Natural killer cell (primary cell): ENCODE results near the gene FTL. TPM values are rescaled to one million over a fixed set of nuclear protein-coding genes. Genes with fewer than 3 reads are reported as not detected.

ENCODE experiments used
- ATAC-seq, 3 donors: fragments of 150-1000 bp in 2 of 3; fragments of 200-7000 bp in 1 of 3; cut with Tn5 transposase; 1 replicate in 1 of 3; 2 replicates in 2 of 3; pipeline ENCODE4 v1.10.0; 2021; ENCODE audit warnings: mild to moderate bottlenecking in 2 of 3, moderate library complexity in 2 of 3
- DNase-seq, 2 donors: peaks; one replicate each; pipeline versions ENCODE4 v3.0.0 to v3.0.0-alpha.2; 2013 to 2021; ENCODE audit warnings: mixed read lengths in 1 of 2
- H3K27ac ChIP-seq: one replicate; pipeline ENCODE4 v1.5.1; 2013; ENCODE audit warnings: mild to moderate bottlenecking, low read length
- H3K27me3 ChIP-seq: one replicate; pipeline ENCODE4 v1.6.1; 2013; ENCODE audit warnings: low read length; ENCODE audit not compliant: control insufficient read depth, insufficient read depth
- H3K36me3 ChIP-seq: one replicate; pipeline ENCODE4 v1.6.1; 2013; ENCODE audit warnings: low read length; ENCODE audit not compliant: control insufficient read depth, insufficient read depth
- H3K4me1 ChIP-seq: one replicate; pipeline ENCODE4 v1.6.1; 2013; ENCODE audit warnings: low read length; ENCODE audit not compliant: control insufficient read depth, insufficient read depth
- H3K4me3 ChIP-seq: one replicate; pipeline ENCODE4 v1.5.1; 2013; ENCODE audit warnings: low read length
- H3K9me3 ChIP-seq: one replicate; pipeline ENCODE4 v1.6.1; 2013; ENCODE audit warnings: low read length; ENCODE audit not compliant: control insufficient read depth, insufficient read depth
- H3K27ac Mint-ChIP-seq, 2 donors: one replicate each; pipeline ENCODE4 v1.8.0; 2022; ENCODE audit warnings: mild to moderate bottlenecking in 2 of 2, mixed read lengths in 2 of 2, moderate library complexity in 1 of 2
- H3K27me3 Mint-ChIP-seq, 2 donors: one replicate each; pipeline ENCODE4 v1.8.0; 2022; ENCODE audit warnings: low read depth in 2 of 2, mixed read lengths in 2 of 2
- H3K36me3 Mint-ChIP-seq: one replicate; pipeline ENCODE4 v1.8.0; 2022; ENCODE audit warnings: mixed read lengths
- H3K4me1 Mint-ChIP-seq, 2 donors: one replicate each; pipeline ENCODE4 v1.8.0; 2022; ENCODE audit warnings: mixed read lengths in 2 of 2
- H3K4me3 Mint-ChIP-seq: one replicate; pipeline ENCODE4 v1.8.0; 2022; ENCODE audit warnings: mild to moderate bottlenecking, moderate library complexity, mixed read lengths
- H3K9me3 Mint-ChIP-seq, 2 donors: one replicate each; pipeline ENCODE4 v1.8.0; 2022; ENCODE audit warnings: mixed read lengths in 2 of 2
- WGBS: methylation state at CpG from one replicate; pipeline ENCODE4 v1.1.7; 2013; ENCODE audit warnings: missing lambda C conversion rate; ENCODE audit not compliant: insufficient coverage; 5-methylcytosine and 5-hydroxymethylcytosine counted together
- intact Hi-C: fragments of 100-400 bp; cut with micrococcal nuclease; formaldehyde crosslinking; loops from one replicate; pipeline ENCODE4 v1.14.2; 2022
- total RNA-seq, 4 donors: library from RNA; stranded (reverse); fragments of 120-200 nt in 1 of 4; gene quantifications; one replicate each; pipeline versions ENCODE4 v1.2.3 to v1.2.4, GENCODE V29; 2013 to 2022
- TF ChIP-seq, protein P1 (sequence below): fragments of 200-600 bp; IDR thresholded peaks from one replicate; pipeline ENCODE4 v1.8.0; 2022; ENCODE audit warnings: antibody characterized with exemption

FTL gene
- total RNA-seq, 3 donors from 2014 or later (not counting 1 experiment from before 2014, with no cell fraction given) = 554 to 1,168 (median 1,024) TPM

DNA sequence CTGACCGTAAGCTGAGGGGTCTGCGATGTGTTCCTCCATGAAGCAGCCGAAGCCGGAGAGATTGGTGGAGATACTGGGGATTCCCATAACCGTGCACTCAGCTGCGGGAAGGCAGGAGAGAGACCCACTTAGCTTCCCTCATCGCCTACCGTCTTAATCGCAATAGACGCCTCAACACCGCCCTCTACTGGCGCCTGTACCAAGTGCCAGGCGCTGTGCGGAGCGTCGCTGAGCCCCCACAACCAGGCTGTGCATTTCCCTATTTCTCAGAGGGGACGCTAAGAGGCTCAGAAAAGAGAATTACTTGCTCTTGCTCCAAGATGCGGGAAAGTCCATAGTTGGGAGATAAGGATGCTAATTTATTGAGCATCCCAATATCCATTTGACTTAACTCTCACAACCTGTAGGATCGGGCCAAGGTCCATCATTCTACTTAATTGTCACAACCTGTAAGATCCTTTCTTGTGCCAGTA, 5.8 kb downstream of the FTL start:
- no peak overlapping the region for H3K4me3 Mint-ChIP-seq
- H3K4me3 ChIP-seq = no peak overlapping the region
- H3K9me3 ChIP-seq = no peaks in the 10 kb centered on the region
- TF ChIP-seq, protein P1, sequence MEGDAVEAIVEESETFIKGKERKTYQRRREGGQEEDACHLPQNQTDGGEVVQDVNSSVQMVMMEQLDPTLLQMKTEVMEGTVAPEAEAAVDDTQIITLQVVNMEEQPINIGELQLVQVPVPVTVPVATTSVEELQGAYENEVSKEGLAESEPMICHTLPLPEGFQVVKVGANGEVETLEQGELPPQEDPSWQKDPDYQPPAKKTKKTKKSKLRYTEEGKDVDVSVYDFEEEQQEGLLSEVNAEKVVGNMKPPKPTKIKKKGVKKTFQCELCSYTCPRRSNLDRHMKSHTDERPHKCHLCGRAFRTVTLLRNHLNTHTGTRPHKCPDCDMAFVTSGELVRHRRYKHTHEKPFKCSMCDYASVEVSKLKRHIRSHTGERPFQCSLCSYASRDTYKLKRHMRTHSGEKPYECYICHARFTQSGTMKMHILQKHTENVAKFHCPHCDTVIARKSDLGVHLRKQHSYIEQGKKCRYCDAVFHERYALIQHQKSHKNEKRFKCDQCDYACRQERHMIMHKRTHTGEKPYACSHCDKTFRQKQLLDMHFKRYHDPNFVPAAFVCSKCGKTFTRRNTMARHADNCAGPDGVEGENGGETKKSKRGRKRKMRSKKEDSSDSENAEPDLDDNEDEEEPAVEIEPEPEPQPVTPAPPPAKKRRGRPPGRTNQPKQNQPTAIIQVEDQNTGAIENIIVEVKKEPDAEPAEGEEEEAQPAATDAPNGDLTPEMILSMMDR = peak; percentile 83
- no peaks in the 10 kb centered on the region for H3K9me3 Mint-ChIP-seq
- intact Hi-C loops = loop anchor here (1.0 kb wide), 1 partner anchor 183 kb away; no protein-coding TSS in a partner anchor
- H3K27ac Mint-ChIP-seq = no peak overlapping the region
- peak; percentile 80 to 92 for DNase-seq
- peak; percentile 85 to 94 (median 91) for ATAC-seq
- 17% methylated on average over 18 of the region's 19 CpGs for WGBS
- H3K27me3 Mint-ChIP-seq = no peaks in the 10 kb centered on the region
- H3K27ac ChIP-seq = no peak overlapping the region
- H3K4me1 Mint-ChIP-seq = peaks cover 8 to 12% of the 10 kb centered on the region in 2 donors
- no peaks in the 10 kb centered on the region for H3K36me3 Mint-ChIP-seq
- H3K4me1 ChIP-seq = peaks cover 27% of the 10 kb centered on the region
- peaks cover 40% of the 10 kb centered on the region for H3K36me3 ChIP-seq
- no peaks in the 10 kb centered on the region for H3K27me3 ChIP-seq

DNA sequence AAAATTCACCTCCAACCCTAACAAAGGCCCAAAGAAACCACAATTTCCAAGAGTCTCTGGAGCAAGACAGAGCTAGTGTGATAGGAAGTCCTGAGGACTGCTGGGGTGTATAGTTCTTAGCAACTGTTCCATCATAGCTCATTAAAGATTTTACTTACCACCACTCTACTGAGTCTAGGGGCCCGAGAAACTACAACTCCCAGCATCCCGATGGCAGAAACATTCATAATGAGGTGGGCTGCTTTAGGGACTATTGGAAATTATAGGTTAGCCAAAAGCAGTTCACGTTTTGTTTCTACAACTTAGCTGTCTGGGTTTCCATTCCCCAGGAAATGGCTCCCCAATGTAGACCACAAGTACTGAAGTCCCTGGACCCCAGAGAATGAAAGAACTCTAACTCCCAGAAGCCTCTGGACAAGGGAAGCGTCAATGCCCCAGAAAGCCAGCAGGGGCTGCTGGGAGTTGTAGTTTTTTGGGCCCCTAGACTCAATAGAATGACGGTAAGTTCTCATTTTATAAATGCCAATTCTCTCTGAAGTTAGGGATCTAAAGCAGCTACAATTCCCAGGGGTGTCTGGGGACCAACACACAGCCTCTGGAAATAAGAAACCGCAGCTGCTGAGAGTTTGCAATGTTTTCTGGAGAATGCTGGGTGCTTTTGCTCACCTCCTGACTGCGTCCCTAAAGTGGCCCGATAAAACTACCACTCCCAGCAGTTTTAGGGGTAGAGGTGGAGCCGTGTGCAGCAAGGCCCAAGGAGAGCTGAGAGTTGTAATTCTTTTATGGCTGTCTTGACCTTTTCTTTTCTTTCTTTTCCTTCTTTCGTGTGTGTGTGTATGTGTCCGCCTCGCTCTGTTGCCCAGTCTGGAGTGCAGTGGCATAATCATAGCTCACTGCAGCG, 11.1 kb downstream of the FTL start:
- H3K27ac ChIP-seq = no peak overlapping the region
- H3K9me3 Mint-ChIP-seq = no peaks in the 10 kb centered on the region
- no peak overlapping the region for H3K27ac Mint-ChIP-seq
- TF ChIP-seq, protein P1 = no peak
- H3K36me3 ChIP-seq = peaks cover 16% of the 10 kb centered on the region
- ATAC-seq = peak in 2 of 3 donors; percentile 80 to 87
- no peaks in the 10 kb centered on the region for H3K27me3 Mint-ChIP-seq
- no peaks in the 10 kb centered on the region for H3K9me3 ChIP-seq
- intact Hi-C loops = no loop called here
- H3K4me3 ChIP-seq = no peak overlapping the region
- 91% methylated on average over 8 of the region's 13 CpGs for WGBS
- no peaks in the 10 kb centered on the region for H3K27me3 ChIP-seq
- H3K36me3 Mint-ChIP-seq = no peaks in the 10 kb centered on the region
- H3K4me1 Mint-ChIP-seq = no peaks in the 10 kb centered on the region
- H3K4me1 ChIP-seq = no peaks in the 10 kb centered on the region
- H3K4me3 Mint-ChIP-seq = no peak overlapping the region
- DNase-seq = peak in 1 of 2 donors; percentile 63

DNA sequence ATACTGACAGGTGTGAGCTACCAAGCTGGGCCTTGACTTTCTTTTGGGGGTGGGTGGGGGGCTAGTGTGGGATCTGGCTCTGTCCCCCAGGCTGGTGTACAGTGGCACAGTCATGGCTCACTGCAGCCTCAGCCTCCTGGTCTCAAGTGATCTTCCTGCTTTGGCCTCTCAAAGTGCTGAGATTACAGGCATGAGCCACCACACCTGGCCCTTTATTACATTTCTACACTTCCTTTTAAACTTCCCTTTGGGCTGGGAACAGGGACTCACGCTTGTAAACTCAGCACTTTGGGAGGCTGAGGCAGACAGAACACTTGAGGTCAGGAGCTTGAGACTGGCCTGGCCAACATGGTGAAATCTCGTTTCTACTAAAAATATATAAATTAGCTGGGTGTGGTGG, 12.0 kb downstream of the FTL start:
- Mint-ChIP-seq H3K36me3 (no peaks in the 10 kb centered on the region), H3K27me3 (no peaks in the 10 kb centered on the region), H3K4me1 (no peaks in the 10 kb centered on the region), H3K27ac (no peak overlapping the region), H3K9me3 (no peaks in the 10 kb centered on the region), H3K4me3 (no peak overlapping the region)
- Histone ChIP-seq H3K36me3 (peaks cover 16% of the 10 kb centered on the region), H3K9me3 (no peaks in the 10 kb centered on the region), H3K27ac (no peak overlapping the region), H3K27me3 (no peaks in the 10 kb centered on the region), H3K4me3 (no peak overlapping the region), H3K4me1 (no peaks in the 10 kb centered on the region)
- TF ChIP-seq, protein P1 = no peak
- intact Hi-C loops = no loop called here
- no peak for DNase-seq
- WGBS = 94% methylated on average over 2 of the region's 2 CpGs
- no peak for ATAC-seq
